ENCODE measurements around the gene TEX10.

DNA sequence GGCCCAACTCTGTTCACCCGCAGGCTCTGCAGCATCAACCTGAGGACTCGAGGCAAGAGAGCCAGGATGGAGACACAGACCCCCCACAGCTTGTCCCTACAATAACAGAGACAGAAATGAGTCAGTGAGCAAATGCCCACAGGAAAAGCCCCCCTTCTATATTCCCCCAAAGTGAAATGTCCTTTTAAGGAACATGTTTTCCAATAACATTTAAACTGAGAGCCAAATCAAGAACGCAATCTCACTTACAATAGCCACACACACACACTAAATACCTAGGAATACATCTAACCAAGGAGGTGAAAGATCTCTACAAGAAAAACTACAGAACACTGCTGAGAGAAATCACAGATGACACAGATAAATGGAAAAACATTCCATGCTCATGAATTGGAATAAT lies 49.0 kb downstream of the TEX10 start:
- TF ChIP-seq, protein P1, sequence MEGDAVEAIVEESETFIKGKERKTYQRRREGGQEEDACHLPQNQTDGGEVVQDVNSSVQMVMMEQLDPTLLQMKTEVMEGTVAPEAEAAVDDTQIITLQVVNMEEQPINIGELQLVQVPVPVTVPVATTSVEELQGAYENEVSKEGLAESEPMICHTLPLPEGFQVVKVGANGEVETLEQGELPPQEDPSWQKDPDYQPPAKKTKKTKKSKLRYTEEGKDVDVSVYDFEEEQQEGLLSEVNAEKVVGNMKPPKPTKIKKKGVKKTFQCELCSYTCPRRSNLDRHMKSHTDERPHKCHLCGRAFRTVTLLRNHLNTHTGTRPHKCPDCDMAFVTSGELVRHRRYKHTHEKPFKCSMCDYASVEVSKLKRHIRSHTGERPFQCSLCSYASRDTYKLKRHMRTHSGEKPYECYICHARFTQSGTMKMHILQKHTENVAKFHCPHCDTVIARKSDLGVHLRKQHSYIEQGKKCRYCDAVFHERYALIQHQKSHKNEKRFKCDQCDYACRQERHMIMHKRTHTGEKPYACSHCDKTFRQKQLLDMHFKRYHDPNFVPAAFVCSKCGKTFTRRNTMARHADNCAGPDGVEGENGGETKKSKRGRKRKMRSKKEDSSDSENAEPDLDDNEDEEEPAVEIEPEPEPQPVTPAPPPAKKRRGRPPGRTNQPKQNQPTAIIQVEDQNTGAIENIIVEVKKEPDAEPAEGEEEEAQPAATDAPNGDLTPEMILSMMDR (IDR thresholded peaks at IDR 0.05), result no peak
- no peak for TF ChIP-seq POLR2A (IDR thresholded peaks at IDR 0.05)

Data from esophagus squamous epithelium (tissue), 4 donors.